ENCODE results near the gene MYADML2. TPM values are rescaled to one million over a fixed set of nuclear protein-coding genes. Genes with fewer than 3 reads are reported as not detected.
A peak's percentile ranks its signal among the peaks of the same experiment; 100 is the strongest.

Gene MYADML2
- polyA plus RNA-seq, 10 donors, result 8.9 to 29.8 (median 22.3) TPM

DNA sequence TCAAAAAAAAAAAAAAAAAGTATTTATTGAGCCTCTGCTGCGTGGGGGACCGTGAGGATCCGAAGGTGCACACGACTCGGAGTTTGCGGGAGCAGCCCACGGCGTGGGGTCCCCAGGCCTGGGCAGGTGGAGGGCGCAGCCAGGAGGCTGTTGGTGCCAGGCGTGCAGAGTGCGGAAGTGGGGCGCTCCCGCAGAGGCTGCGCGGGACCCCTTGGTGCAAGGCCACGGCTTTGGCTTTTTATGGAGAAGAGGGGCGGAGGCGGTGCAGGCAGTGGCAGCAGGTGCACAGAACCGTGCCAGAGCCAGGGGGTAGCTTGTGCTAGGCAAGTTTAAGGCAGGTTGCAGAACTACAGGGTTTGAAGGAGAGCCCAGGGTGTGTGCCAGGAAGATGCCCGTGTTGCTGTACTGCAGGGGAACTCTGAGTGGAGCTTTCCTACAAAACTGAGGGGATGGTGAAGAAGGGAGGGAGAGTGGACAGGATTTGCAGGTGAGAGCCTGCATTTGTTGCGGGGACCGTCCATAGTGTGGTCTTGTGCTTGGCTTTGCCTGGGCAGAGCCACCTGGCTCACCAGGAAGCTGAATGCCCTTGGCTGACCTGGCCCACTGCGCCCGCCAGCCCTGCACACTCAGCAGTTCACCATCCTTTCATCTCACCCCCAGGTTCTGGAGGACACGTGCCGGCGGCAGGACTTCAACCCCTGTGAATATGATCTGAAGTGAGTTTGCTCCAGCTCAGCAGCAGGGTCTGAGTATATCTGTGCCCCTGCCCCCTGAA is 31.7 kb upstream of the MYADML2 start:
- DNase-seq, result no peak

DNA sequence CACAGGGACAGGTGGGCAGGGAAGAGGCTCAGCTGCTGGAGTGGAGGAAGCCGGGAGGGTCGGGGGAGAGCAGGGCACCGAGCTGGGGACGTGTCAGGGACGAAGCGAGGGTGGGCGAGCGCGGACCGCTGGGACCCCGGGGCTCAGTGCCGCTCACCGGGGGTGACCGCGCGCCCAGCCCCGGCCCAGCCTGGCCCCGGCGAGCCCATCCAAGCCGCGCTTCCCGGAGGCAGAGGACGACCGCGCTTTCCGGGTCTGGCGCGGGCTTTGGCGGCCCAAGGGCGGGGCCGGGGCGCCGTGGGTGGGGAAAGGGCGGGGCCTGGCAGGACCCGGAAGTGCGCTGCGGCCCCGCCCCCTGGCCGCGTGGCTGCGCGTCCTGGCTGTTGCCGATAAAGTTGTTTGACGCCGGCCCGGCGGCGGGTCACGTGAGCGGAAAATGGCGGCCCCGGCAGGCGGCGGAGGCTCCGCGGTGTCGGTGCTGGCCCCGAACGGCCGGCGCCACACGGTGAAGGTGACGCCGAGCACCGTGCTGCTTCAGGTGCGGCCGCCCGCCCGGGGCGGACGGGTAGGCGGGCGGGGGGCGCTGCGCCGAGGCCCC is 30.3 kb upstream of the MYADML2 start, which contains the start of gene ASPSCR1:
Gene ASPSCR1 (plus strand): TSS at position 419 of the 598 bp plus-strand sequence. CDS start 18 bp downstream, at position 437.
- peak; percentile 91 to 96 (median 96) for DNase-seq

DNA sequence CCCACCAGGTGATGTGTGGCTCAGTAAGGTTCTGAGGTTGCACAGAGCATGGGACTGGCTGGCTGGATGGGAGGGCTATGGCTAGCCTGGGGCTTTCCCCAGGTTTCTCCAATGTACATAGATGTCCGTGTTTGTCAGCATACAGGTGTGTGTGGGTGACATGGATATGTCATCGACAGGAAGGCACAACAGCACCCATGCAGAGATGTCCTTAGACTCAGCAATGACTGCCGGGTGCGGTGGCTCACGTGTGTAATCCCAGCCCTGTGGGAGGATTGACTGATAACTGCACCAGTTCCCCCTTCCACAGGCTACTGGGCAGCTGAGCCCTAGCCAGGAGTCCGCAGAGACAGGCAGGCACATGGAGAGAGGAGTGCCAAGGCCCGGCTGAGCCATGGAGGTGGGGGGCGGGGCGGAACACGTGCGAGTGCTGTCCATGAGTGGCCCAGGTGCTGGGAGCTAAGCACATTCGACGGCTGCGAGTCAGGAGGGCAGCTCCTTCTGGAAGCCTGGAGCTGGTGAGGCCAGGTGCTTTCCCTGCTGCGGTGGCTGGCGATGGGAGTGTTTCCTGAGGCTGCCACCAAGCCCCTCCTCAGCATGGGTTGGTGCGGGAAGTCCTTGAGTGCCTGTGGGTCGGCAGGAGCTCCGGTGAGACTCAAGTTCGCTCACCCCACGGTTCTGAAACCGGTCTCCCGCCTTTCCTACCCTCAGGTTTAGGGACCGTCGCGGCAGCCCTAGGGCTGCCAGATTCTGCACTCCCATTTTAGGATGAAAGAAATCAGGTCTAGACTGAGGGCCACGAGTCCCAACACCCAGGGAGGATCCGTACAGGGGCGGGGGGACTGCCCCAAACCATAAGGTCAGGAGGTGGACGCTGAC is 29.5 kb upstream of the MYADML2 start:
- DNase-seq, result no peak

DNA sequence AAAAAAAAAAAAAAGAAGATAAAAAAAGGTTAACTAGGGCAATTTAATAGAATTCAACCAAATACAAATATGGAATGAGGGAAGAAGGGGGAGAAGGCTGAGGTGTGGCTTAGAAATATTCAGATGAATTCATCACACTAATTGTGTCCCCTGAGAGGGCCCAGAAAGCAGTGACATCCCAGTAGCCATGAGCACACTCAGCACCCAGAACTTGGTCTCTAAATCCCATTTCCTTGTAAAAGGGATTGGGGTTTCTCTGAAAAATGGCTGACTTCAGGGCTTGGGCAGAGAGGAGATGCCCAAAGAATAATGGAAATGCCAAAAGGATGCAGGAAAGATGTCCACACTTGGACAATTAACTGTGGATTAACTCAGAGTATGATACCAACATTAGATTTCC is 26.4 kb upstream of the MYADML2 start:
- DNase-seq, result no peak

DNA sequence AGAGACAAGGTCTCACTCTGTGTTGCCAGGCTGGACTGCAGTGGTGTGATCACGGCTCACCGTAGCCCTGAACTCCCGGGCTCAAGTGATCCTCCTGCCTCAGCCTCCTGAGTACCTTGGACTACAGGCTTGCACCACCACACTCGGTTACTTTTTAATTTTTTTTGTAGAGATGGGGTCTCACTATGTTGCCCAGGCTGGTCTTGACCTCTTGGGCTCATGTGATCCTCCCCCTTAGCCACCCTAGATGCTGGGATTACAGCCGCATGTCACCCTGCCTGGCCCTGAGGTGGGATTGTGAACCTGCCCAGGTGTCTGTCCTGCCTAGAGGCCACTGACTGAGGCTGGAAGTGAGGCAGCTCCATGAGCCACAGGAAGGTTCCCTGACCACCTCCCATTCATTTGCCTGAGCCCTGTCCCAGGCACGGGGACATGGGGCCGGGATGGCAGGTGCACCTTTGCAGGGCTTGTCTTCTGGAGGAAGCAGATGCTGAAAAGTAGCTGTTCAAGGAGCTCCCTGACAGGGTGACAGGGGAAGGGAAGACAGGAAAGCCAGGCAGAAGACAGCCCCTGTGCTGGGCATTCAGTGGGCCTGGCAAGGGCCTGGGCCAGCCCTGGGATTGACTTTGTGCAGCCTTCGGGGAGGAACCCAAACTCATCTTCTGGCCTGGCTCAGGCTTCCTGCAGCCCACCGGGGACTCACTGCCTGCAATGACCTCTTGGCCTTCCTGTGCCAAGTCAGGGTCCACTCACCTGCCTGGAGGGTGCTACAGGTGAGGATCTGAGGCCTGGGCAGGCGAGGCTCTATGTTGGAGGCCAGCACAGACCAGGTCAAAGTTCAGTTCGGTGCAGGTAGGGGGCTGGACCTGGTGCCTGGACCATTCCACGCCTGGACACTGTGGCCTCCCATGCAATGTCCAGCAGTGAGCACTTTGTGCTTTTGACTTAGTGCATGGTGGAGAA is 22.1 kb upstream of the MYADML2 start:
- no peak for DNase-seq

DNA sequence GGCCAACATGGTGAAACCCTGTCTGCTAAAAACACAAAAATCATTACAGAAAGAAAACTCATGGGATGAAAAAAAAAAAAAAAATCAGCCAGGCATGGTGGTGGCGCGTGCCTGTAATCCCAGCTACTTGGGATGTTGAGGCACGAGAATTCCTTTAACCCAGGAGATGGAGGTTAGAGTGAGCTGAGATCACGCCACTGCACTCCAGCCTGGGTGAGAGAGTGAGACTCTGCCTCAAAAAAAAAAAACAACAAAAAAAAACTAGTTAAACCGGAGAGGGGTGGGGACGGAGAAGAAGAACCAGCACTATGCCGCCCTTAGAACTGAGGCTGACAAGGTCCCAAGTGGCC is 21.3 kb upstream of the MYADML2 start:
- no peak for DNase-seq

DNA sequence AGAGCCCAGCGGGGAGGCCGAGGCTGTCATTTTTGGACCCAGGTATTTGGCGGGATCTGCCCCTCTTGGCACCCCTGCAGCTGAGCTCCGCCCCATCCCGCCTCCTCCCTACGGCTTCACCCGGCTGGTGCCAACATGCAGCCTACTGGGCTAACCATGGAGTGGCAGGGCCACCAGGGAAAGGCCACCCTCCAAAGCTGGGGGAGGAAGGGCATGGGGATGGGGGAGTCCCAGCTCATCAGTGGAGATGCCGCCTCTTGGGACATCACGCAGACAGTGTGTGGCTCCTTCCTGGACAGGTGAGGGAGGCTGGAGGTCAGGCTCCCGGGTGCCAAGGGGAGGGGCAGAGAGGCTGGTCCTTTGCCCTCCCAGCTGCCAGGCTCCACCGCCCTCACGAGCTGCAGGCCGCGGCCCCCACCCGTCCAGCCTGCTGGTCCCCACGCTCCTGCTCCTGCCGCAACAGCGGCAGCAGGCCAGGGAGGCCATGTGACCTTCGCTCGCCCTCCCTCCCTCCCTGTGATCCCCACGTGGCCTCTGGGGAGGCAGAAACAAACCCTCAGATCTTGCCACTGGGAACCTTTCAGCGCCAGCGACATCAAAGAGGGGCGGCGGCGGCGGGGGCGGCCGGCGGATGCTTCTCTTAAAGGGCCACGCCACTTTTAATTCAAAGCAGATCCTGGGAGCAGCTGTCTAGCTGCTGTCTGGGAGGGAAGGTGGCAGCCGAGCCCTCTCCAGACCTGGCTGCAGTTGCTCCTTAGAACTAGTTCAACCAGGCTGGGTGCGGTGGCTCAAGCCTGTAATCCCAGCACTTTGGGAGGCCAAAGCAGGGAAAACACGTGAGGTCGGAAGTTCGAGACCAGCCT is 20.7 kb upstream of the MYADML2 start:
- DNase-seq, result peak; percentile 72 to 92 (median 84)

DNA sequence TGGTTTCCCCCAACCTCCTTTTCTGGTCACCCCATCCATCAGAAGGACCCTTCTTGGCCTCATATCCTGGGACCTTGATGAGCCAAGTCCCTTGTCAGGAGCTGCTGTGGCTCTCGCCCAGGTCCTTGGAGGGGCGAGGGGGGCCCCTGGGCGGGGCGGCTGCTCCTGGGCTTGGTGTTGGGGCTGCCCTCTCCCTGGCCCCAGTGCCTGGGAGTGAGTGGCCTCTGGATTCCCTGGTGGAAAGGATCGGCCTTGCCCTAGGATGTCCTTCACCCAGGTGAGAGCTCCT is 20.2 kb upstream of the MYADML2 start:
- no peak for DNase-seq

DNA sequence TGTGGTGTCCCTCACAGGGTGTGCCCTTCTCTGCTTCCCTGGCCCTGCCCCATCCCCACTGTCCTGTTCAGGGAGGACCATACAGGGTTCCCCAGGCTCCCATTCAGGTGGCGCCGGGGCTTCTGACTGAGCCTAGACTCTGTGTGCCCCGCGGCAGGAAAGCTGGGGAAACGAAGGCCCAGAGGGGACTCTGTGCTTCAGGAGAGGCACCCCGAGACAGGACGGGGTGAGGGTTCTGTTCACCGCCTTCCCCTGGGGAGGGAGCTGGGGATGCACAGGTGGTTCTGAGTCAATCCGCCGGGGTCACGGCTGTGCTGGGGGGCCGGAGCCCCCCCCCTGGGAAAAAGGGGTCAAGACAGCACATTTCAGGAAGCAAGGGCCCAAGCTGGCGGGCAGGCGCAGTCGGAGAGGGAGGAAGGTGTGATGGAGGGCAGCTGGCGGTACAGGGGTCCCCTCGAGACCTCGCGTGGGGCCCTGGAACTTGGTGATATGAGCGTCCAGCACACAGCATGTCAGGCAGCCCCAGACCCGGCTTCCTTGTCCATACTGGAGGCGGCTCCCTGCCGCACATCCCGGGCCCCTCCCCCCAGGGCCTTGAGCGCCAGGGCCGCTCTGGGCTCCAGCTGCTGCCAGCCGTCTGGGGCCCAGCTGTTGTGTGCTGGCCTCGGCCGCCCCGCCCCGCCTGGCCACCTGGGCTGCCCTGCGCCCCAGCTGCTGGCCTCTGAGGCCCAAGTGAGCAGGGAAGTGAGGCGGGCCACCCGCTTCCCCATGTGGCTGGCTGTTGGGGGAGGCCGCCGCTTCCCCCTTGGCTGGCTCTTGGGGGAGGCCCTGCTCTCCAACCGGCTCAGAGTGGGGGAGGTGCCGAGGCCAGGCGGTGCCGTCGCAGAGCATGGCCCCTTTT is 19.6 kb upstream of the MYADML2 start:
- DNase-seq, result peak; percentile 57 to 91 (median 73)

DNA sequence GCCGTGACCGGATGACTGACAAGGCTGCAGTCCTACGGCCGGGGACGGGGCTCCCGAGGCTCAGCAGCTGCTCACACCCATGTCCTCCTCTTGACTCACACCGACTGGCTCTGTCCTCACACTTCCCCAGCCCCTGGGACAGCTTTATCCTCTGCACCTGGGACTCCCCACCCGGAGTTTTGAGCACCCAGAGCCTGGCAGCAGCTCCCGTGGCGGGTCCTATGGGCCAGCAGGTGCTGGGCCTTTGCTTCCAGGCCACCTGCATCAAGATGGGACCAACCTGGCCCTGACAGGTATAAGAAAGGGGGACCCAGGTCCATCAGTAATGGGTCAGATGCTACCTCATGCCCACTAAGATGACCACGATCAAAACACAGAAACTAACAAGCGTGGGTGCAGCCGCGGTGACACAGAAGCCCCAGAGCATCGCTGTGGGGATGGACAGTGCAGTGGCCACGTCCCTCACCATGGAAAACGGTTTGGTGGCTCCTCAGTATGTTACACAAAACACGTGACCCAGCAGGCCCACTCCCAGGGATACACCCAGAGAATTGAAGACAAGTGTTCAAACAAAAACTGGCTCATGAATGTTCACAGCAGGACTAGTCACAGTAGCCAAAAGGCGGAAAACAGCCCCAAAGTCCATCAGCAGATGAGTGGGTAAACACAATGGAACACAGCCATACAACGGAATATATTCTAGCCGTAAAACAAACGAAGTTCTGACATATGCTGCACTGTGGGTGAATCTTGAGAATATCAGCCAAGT is 17.2 kb upstream of the MYADML2 start:
- no peak for DNase-seq

DNA sequence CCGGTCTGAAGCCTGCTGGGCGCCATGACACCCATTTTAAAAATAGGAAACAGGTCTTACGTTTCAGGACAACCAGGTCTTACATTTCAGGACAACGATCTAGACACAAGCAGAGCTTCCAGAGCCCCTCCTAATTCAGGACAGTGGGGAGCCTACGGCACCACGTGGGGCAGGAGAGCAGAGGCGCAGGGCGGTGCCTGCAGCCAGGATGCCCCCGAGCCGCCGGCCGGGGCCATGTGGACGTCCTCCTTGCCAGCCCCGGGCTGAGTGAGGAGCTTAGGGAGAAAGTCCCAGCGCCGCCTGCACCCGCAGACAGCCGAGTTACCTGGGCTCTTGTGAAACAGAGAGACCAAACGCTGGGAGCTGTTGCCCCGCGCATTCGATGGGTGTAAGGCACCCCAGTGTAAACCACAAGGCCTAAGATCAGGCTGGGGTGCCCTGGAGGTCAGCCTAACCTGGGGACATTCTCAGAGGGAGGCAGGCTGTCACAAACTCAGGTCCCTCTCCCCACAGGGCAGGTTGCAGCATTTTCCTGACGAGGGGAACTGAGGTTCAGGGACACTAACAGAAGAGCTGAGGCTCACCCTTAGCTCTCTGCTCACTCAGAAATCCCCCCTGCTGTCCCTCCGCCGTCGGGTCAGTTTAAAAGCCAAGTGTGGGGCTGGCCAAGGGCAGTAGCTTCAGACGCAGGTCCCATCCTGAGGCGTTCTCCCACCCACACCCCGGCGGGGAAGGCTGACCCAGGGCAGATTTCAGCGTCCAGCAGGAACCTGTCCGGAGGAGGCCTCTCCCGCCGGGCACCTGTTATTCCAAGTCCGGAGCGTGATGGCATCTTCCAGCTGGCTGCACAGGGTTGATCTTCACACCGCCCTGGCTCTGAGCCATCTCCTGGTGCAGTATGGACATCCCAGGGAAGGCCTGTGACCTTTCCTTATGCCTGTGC is 15.7 kb upstream of the MYADML2 start:
- peak in 1 of 3 donors; percentile 47 for DNase-seq

DNA sequence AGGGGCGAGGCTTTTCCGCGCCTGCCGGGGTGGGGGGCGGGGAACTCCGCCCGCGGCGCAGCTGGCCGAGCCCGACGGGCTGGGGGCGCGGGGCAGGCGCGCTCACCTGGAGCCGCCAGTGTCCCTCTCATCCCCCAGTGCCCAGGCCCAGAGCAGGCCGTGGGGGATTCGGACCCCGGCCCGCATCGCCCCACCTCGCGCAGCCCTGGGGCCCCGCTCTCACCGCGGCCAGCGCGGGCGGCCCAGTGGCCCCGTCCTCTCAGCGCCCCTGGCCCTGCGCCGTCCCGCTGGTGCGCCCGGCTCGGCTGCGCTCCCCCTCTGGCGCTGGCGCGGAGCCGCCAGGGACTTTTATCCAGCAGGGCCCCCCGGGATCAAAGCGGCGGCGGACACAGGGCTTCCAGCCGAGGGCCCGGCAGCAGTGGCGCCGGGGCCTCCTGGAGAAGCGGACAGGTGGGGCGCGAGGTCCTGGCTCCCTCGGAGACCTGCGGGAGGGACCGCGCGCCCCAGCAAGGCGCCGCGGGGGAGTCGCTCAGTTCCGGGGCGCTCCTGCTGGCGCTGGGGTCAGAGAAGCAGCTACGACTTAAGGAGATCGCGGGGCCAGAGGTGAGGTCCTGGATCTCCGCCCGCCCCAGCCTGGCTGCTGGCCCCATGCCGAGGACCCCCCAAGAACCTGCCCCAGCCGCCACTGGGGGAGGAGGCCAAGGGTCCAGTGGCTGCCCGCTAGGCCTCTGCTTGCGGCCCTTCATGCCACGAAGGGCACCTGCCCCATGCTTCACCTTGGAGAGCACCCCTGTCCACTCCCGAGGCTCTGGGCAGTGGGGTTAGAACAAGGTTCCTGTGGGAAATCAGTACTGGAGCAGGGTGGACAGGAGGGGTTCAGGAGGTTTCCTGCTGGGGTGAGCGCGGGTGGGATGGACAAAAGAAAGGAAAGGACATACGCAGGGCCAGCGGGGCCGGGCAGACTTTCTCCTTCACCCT is 14.8 kb upstream of the MYADML2 start:
- DNase-seq, result no peak

DNA sequence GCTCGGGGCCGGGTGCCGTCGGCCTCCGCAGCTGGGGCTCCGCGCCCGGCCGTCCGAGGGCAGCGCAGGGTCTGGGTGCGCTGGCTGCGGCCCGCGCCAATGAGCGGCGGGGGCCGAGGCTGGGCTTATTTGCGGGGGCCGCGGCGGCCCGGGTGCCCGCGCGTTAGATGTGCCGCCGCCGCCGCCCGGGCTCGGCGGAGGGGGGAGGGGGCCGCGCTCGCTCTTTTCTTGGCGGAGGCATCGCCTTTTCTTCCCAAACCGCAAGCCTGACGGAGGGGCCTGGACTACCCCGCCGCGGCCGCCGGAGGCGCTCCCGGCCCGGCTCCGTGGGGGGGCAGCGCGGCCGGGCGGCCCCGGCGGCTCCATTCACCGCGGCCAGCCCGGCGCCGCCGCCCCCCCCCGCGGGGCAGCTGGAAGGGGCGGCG is 14.1 kb upstream of the MYADML2 start, which contains the start of gene NOTUM:
Gene NOTUM (minus strand): TSS at position 101 of the 425 bp plus-strand sequence. CDS start 278 bp downstream, outside the sequence.
- peak in 1 of 3 donors; percentile 32 for DNase-seq

DNA sequence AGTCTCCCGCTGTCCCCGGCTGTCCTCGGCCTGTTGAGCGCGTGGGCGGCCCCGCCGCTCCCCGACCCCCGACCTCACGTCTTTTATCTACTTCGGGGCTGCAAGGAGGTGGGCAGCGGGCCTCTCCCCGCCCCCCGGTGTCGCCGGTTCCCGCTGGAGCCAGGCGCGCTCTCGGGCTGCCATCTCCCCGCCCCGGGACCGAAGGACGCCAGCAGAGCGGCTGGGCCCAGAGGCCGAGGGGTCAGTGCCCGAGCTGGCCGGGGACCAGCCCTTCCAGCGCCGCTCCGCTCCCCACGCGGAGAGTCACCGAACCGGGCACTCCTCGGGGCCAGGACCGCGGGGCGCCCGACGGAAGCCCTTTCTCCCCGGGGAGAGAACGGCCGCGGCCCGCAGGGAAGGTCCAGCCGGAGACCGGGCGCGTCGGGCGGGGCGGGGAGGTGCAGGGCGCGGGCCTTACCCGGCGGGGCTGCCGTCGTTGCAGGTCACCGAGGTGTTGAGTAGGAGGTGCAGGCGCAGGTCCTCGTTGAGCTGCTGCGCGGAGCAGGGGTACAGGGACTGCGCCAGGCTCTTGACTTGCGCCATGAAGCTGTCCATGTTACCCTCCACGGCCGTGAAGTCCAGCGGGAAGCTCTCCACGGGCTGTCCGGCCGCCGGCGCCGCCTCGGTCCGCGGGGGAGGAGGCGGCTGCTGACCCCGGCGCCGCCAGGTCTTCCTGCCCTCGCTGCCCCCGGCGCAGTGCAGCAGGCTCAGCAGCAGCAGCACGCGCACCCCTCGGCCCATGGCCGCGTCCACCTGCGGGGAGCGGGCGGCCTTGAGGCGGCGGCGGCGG is 13.3 kb upstream of the MYADML2 start:
- DNase-seq, result no peak
